GM23248 (cell line): ENCODE measurements around the gene KCNIP3.

Source experiments
- EZH2 ChIP-seq: fragments of 200-600 bp; sonication (generic); IDR thresholded peaks from 2 replicates; pipeline ENCODE4 v1.6.1; 2018; ENCODE audit warnings: antibody characterized with exemption, mild to moderate bottlenecking; ENCODE audit not compliant: insufficient read depth, poor library complexity, severe bottlenecking
- EZH2phosphoT487 ChIP-seq: fragments of 200-600 bp; sonication (generic); IDR thresholded peaks from 2 replicates; pipeline ENCODE4 v1.6.1; 2018; ENCODE audit warnings: antibody characterized with exemption, moderate library complexity, mild to moderate bottlenecking, low read depth; ENCODE audit not compliant: insufficient read depth

DNA sequence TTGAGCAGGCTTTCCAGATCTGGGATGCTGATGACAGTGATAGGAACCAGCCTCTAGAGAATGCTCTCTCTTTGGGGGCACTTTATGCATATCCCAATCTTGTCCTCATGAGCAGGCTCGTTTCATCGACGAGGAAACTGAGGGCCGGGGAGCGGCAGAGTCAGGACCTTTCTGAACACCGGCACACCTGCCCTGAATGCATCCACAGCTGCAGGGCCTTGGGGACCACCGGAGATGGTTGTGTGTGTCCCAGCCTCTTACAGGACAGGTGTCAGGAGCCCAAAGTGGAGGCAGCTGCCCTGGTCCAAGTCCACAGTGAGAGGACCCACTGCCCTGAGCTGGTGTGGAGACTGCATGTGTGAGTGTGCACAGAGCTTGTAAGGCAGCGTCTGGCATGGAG, 57.8 kb downstream of the KCNIP3 start:
- TF ChIP-seq EZH2phosphoT487 (no peak), EZH2 (no peak)
